DMS114 treated with DMSO at 0.1 percent for 48 hours (cell line): Measurements from ENCODE around the gene GLRA1.

ENCODE experiments used
- DNase-seq: peaks from one replicate; lab custom pipeline; 2025; ENCODE audit not compliant: unreplicated experiment; lab: John Stamatoyannopoulos, UW

The GLRA1 gene

GRCh38 chr5:151924564-151925301 lies at the start of gene GLRA1:
TSS of gene GLRA1 (minus strand) at chr5:151924851. CDS start at chr5:151924549, 302 bp downstream.
- DNase-seq = no peak

GRCh38 chr5:151970885-151971284 lies 46.2 kb upstream of the GLRA1 start:
- no peak for DNase-seq

GRCh38 chr5:151967865-151968264 lies 43.2 kb upstream of the GLRA1 start:
- no peak for DNase-seq

- no peak for DNase-seq
These were observed 41.4 kb upstream of the GLRA1 start for GRCh38 chr5:151966046-151966445.

GRCh38 chr5:151964471-151964870 lies 39.8 kb upstream of the GLRA1 start:
- DNase-seq = no peak

GRCh38 chr5:151961557-151961956 lies 36.9 kb upstream of the GLRA1 start:
- no peak for DNase-seq

- DNase-seq = no peak
These were observed 33.5 kb upstream of the GLRA1 start for GRCh38 chr5:151958111-151958510.

GRCh38 chr5:151956725-151957124 lies 32.1 kb upstream of the GLRA1 start:
- no peak for DNase-seq

- no peak for DNase-seq
These were observed 29.6 kb upstream of the GLRA1 start for GRCh38 chr5:151954255-151954654.

- DNase-seq = no peak
These were observed 29.2 kb upstream of the GLRA1 start for GRCh38 chr5:151953833-151954232.

- no peak for DNase-seq
These were observed 27.6 kb upstream of the GLRA1 start for GRCh38 chr5:151952238-151952637.

GRCh38 chr5:151950706-151951105 lies 26.1 kb upstream of the GLRA1 start:
- DNase-seq = no peak

GRCh38 chr5:151949701-151950308 lies 25.2 kb upstream of the GLRA1 start:
- no peak for DNase-seq

GRCh38 chr5:151949113-151949512 lies 24.5 kb upstream of the GLRA1 start:
- DNase-seq = no peak

GRCh38 chr5:151947931-151948608 lies 23.4 kb upstream of the GLRA1 start:
- no peak for DNase-seq

- DNase-seq = no peak
These were observed 13.2 kb upstream of the GLRA1 start for GRCh38 chr5:151937851-151938250.

- no peak for DNase-seq
These were observed 10.6 kb upstream of the GLRA1 start for GRCh38 chr5:151935135-151935695.

GRCh38 chr5:151931260-151931659 lies 6.6 kb upstream of the GLRA1 start:
- no peak for DNase-seq

GRCh38 chr5:151926188-151926587 lies 1.5 kb upstream of the GLRA1 start:
- DNase-seq = no peak

GRCh38 chr5:151925340-151925739 lies 689 bp upstream of the GLRA1 start:
- no peak for DNase-seq

- DNase-seq = peak; percentile 23
These were observed 680 bp downstream of the GLRA1 start for GRCh38 chr5:151923866-151924476.
